CD4-positive, alpha-beta T cell treated with Interleukin-6 at 100 ng/mL for 8 hours (primary cell): ENCODE data around the gene MAP3K5.
"Not testable (repeated sequence)": the region's sequence is repeated elsewhere in the genome, so short reads cannot be mapped to it uniquely, and the experiment has no call there.

Source experiments
- DNase-seq: peaks from one replicate; pipeline ENCODE4 v3.0.0-alpha.2; 2020; ENCODE audit warnings: mixed read lengths, low spot score

Gene MAP3K5, protein sequence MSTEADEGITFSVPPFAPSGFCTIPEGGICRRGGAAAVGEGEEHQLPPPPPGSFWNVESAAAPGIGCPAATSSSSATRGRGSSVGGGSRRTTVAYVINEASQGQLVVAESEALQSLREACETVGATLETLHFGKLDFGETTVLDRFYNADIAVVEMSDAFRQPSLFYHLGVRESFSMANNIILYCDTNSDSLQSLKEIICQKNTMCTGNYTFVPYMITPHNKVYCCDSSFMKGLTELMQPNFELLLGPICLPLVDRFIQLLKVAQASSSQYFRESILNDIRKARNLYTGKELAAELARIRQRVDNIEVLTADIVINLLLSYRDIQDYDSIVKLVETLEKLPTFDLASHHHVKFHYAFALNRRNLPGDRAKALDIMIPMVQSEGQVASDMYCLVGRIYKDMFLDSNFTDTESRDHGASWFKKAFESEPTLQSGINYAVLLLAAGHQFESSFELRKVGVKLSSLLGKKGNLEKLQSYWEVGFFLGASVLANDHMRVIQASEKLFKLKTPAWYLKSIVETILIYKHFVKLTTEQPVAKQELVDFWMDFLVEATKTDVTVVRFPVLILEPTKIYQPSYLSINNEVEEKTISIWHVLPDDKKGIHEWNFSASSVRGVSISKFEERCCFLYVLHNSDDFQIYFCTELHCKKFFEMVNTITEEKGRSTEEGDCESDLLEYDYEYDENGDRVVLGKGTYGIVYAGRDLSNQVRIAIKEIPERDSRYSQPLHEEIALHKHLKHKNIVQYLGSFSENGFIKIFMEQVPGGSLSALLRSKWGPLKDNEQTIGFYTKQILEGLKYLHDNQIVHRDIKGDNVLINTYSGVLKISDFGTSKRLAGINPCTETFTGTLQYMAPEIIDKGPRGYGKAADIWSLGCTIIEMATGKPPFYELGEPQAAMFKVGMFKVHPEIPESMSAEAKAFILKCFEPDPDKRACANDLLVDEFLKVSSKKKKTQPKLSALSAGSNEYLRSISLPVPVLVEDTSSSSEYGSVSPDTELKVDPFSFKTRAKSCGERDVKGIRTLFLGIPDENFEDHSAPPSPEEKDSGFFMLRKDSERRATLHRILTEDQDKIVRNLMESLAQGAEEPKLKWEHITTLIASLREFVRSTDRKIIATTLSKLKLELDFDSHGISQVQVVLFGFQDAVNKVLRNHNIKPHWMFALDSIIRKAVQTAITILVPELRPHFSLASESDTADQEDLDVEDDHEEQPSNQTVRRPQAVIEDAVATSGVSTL (N-terminal part only)

DNA sequence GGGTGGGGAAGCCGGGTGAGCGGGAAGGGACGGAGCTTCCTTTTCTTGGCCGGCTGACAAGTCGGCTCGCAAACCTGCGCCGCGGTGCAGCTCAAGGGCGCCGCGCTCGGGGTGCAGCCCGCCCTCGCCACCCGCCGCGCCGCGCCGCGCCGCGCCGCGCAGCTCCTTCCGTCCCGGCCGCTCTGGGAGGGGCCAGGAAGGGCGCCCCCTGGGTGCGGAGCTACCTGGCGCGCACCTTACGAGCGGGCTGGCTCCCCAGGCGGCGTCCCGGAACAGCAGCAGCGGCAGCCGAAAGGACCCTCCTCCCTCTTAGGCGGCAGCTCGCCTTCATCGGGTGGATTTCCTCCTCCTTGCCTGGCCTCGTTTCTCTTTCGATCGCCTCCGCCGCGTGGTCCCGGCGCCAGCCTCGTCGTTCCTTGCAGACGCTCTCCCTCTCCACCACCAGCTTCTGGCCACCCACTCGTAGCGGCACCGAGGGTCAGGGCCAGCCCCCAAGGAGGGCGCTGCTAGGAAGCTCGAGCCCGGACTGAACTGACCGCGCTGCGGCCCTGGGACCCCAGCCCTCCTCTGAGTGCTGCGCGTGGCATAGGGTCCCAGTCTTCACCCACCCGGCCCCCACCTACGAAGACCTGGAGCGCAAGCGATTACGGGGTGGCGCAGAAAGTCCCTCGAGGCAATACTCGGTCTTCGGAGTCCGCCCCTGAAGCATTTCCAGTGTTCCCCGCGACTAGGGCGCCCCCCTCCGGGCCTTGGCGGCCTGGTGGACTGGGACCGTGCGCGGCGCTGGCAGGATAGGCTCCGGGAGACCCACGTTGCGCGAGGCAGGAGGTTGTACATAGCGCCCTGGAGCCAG is at the start of gene MAP3K5:
TSS of gene MAP3K5 (minus strand) at position 68 of the 853 bp plus-strand sequence. CDS start 320 bp downstream, outside the sequence.
- DNase-seq: peak; percentile 94

DNA sequence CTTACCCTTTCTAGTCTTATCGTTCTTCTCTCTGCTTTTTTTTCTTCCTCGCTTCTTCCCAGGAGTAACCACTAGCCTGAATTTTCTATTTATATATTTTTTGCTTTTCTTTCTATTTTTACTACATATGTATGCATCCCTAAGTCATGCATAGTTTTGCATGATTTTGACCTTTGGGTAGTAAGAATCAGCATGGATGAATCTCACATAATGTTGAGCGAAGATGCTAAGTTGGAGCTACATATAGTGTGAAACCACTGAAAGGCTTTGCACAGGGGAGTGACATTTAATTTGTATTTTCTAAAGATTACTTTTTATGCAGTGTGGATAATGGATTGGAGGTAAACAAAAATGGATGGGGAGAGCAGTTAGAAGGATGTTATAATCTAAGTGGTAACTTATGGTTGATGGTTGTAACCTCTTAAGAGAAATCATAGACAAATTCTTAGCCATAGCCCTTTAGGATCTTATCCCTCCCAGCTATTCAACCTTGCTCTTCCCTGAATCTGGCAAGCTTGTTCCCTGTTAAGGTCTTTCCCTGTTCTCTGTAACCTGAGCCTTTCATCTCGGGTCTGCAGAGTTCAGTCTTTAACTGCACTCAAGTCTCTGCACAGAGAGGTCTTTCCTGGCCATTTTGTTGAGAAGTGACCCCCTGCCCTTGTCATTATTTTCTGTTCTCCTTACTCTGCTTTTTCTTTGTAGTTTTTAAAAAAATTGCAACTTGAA is 48.2 kb upstream of the MAP3K5 start:
- no peak for DNase-seq

DNA sequence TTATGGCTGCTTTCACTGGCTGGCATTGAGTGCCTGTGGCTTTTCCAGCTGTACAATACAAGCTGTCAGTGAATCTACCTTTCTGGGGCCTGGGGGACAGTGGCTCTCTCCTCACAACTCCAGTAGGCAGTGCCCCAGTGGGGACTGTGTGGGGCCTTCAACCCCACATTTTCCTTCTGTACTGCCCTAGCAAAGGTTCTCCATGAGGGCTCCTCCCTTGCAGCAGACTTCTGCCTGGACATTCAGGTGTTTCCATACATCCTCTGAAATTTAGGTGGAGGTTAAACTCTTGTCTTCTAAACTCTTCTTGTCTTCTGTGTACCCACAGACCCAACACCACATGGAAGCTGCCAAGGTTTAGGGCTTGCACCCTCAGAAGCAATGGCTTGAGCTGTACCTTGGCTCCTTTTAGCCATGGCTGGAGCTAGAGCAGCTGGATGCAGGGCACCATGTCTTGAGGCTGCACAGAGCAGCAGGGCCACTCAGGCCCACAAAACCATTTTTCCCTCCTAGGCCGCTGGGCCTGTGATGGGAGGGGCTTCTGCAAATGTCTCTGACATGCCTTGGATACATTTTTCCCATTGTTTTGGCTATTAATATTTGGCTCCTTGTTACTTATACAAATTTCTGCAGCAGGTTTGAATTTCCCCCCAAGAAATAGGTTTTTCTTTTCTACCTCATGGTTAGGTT is 39.7 kb upstream of the MAP3K5 start:
- no peak for DNase-seq

DNA sequence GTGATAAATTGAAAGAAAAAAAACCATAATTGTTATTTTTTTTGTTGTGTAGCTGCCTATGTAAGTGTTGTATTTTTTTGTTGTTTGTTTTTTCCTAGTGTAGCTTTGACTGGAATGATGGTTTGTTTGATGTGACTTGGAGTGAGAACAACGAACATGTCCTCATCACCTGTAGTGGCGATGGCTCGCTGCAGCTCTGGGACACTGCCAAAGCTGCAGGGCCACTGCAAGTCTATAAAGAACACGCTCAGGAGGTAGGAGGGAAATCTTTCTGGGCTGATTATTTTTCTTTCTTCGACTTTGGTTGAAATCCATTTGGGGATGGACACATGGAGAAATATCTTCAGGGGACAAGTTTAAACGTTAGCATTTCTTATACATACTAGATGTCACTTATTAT is 33.9 kb upstream of the MAP3K5 start:
- no peak for DNase-seq

DNA sequence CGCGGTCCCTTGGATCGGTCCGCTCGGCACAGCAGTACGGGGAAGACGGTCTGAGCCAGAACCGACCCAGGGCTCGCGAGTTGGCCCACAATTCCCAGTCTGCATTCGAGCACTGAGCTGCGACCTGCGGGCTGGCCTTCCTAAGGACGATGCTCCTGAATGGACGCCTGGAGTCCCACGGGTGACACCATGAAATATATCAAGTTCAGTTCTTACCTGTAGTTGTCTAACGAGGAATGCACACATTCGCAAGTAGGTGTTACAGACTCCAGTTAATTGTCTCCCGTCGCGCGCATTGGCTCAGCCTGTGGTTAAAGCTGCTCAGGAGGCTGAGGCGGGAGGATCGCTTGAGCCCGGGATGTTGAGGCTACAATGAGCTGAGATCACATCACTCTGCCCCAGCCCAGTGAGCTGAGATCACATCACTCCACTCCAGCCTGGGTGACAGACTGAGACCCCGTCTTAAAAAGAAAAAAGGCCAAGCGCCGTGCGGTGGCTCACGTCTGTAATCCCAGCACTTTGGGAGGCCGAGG is 30.9 kb upstream of the MAP3K5 start:
- no peak for DNase-seq

DNA sequence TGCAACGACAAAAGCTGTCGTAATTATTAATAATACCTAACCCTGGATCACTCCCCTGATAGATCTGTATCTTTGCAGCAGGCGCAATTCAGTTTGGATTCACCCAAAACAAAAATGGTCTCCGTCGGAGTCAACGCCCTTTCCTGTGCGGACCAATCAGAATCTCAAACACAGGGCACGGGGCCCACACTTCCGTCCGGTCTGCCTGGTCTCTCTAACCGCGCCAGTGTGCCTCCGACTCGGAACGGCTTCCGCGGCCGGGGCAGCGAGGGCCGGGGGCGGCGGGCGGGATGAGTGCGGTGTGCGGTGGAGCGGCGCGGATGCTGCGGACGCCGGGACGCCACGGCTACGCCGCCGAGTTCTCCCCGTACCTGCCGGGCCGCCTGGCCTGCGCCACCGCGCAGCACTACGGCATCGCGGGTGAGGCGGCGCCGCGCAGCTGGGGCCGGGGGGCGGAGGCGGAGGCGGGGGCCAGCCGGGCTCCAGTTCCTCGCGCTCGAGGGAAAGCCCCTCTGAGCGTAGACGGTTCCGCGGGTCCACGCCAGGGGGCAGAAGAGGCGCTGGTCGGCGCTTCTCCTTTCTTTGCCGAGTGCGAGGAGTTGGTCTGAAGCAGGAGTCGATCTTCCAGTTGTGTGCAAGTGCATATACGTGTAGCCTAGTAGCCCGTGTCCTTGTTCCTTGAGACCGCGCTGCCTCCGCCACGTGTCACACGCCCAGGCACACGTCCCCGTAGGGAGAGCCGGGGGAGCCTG is 30.3 kb upstream of the MAP3K5 start, which contains the start of gene PEX7:
TSS of gene PEX7 (plus strand) at position 217 of the 752 bp plus-strand sequence. CDS start at position 291, 74 bp downstream.
- peak; percentile 90 for DNase-seq

DNA sequence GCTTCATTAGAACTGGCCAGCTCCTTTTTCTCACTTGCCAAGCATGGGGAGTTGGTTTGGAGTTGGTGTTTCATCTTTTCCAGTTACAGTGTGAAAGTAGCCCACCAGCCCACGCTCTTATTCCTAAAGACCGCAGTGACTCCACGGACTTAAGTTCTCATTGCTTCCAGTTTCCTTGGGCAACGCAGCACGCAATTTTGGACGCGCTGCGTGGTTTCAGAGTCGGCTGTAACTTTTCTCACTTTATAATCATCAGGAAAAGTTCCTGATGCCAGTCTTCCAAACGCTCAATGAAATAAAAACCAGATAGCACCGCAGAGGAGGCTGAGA is 29.7 kb upstream of the MAP3K5 start:
- DNase-seq: peak; percentile 5

DNA sequence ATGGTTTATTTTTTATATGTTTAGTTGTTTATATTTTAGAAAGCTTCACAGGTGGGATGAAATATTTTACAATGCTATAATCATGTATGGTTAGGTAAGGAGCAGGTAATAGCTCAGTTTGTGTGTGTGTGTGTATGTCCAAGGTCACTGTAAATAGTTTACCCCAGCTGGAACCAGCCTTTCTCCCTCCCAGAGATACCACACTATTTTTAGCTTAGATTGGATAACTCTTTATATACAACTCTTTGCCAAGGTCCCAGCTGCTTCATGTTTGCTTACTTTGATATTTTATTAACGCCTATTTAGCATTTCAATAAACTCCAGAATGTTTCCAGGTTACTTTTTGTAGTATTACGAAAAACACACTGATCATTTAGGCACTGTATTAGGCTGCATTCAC is 28.3 kb upstream of the MAP3K5 start:
- no peak for DNase-seq

DNA sequence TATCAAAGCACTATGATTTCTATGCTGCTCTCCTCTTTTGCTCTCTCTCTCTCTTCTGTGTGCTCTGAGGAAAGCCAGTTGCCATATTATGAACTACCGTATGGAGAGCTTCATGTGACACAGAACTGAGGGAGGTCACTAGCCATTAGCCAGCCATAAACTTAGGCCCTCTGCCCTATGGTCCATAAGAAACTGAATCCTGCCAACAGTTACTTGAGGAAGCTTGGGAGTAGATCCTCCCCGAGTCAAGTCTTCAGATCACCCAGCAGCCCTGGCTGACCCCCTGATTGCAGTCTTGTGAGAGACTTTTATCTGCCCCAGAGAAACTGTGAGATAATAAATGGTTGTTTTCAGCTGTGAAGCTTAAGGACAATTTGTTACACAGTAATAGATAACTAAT is 24.4 kb upstream of the MAP3K5 start:
- DNase-seq: no peak

DNA sequence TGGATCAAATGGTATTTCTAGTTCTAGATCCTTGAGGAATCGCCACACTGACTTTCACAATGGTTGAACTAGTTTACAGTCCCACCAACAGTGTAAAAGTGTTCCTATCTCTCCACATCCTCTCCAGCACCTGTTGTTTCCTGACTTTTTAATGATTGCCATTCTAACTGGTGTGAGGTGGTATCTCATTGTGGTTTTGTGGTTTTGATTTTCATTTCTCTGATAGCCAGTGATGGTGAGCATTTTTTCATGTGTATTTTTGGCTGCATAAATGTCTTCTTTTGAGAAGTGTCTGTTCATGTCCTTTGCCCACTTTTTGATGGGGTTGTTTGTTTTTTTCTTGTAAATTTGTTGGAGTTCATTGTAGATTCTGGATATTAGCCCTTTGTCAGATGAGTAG is 23.3 kb upstream of the MAP3K5 start:
- not testable (repeated sequence) for DNase-seq

DNA sequence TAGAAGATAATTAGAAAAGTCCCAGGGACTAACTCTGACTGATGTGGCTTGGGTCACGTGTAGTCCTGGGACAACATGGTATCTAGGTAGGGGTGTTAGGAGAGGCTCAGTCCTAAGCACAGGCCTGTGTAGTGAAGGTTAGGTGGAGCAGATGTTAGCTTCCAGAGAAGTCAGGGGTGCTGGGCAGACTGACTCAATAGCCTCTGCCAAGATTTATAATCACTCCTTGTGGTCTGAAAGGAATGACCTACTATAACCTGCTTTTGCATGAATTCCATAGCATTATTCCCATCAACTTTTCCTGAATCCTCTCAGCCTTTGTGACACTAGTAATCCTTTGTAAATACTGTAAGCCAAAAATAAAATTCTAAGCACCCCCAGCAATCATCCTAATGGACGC is 19.9 kb upstream of the MAP3K5 start:
- no peak for DNase-seq

DNA sequence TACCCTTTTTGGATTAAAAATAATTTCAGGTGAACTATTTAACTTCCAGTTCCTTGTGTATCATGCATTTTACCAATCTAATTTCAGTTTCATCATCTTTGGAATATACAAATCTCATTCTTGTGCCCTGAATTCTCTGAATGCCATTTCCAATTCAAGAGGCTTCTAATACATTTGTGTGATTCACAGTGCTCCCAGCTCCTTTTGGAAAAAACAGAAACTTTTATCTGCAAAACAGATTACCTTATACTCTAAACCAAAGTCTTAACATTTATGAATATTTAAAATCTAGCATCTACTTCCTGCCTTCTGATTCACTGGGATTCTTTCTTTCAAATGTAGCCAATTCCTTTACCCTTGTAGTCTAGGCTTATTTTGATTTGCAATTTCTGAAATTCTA is 19.0 kb upstream of the MAP3K5 start:
- no peak for DNase-seq

DNA sequence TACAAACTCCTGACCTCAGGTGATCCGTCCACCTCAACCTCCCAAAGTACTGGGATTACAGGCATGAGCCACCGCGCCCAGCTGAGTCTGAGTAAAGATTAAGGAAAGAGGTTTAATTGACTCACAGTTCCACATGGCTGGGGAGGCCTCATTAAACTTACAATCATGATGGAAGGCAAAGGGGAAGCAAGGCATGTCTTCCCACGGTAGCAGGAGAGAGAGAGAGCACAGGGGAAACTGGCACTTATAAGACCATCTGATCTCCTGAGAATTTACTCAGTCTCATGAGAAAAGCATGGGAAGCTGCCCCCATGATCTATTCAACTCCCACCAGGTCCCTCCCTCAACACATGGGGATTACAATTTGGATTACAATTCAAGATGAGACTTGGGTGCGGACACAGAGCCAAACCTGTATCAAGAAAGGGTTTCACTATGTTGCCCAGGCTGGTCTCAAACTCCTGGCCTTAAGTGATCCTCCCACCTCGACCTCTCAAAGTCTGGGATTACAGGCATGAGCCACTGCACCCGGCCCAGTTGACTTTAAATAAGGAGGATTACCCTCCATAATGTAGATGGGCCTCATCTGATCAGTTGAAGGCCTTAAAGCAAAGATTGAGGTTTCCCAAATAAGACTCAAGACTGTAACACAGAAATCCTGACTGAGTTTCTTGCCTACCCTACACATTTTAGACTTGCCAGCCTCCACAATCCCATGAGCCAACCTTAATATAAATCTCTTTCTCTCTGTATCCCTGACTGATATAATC is 17.0 kb upstream of the MAP3K5 start:
- no peak for DNase-seq

DNA sequence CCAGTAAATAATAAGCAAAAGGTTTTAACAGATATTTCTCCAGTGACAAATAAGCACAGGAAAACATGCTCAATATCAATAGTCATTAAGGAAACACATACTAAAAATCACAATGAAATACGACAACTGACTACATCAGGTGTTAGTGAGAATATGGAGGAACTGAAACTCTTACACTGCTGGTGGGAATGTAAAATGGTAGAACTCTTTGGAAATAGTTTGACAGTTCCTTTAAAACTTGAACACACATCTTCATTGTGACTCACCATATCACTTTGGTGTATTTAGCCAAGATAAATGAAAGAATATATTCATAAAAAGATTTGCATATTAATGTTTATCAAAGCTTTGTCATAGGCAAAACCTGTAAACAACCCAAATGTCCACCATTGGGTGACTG is 11.3 kb upstream of the MAP3K5 start:
- DNase-seq: no peak

DNA sequence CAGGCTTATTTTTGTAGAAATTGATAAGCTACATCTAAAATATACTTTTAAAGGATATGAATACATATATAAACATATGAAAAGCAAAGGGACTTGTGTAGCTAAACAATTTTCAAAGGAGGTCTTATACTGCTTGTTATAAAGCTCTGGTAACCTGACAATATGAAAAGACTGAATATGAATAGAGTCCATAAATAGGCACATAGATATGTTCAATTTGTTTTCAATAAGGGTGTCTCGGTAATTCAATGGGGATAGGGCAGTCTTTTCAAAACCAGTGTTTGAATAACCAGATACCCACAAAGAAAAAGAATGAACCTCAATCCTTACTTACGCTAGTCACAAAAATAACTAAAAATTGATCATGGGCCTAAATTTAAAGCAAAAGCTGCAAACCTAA is 9.3 kb upstream of the MAP3K5 start:
- DNase-seq: no peak

DNA sequence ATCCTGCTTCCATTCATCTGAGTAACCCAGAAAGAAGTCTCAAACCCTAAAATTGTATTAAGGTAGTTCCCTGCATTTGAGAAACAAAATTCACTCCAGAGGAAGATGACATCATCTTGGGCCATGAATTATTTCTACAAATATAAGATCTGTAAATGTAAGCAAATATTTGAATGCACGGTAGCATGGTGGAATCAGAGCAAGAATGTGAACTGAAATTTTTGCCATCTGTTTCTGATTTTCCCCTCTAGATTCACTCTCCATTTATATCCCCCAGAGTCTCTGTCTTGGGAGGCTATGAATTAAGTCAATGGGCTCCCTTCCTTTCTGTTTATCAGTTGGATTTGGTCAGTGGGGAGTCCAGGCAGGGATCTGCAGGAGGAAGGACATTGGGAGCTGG is 5.8 kb upstream of the MAP3K5 start:
- DNase-seq: no peak

DNA sequence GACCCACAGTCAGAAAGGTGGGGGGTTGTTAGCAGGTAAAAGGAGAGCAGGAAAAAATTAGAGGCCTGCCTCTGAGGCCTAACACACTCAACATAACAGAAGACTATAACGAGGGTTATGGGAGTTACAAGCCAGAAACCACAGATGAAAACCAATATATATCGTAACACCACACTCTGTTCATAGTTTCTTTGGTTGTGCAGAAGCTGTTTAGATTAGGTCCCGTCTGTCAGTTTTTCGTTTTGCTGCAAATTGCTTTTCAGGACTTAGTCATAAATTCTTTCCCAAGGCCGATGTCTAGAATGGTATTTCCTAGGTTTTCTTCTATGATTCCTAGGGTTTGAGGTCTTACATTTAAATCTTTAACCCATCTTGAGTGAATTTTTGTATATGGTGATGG is 3.7 kb upstream of the MAP3K5 start:
- no peak for DNase-seq

DNA sequence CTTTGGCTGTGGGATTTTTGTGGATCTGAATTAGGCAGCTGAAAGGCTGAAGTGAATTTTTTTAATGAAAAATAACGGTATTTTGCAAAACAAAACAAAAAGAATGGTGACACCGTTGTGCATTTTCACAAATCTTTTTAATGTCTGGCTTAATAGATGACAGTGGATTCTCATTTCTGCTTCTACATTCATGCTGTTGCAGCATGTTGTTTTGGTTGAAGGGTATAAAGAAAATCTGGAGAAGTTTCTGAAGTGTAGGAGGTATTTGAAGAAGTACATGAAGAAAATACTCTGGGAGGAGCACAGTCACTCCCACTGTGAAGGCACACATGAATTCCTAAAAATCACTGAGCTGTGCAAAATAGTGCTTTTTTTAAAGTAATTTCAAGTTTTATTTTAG is 3.1 kb upstream of the MAP3K5 start:
- no peak for DNase-seq
